Measurements from ENCODE around the gene SPACDR. TPM values are rescaled to one million over a fixed set of nuclear protein-coding genes. Genes with fewer than 3 reads are reported as not detected.

SPACDR gene
- total and polyA plus RNA-seq, 9 of the 15 experiments (the other 6 are each of a cell fraction or from before 2014, with no cell fraction given): 0.07 to 0.55 (median 0.14) TPM; not detected in 1

- TF ChIP-seq ZNF740 (CRISPR knock-in tag; IDR thresholded peaks at IDR 0.05): no peak
- TF ChIP-seq ZNF740 (tag; IDR thresholded peaks at IDR 0.05): no peak
- TF ChIP-seq ZNF449 (CRISPR knock-in tag; IDR thresholded peaks at IDR 0.05): no peak
- TF ChIP-seq ZNF436 (CRISPR knock-in tag; IDR thresholded peaks at IDR 0.05): no peak
- TF ChIP-seq ZC3H8 (IDR thresholded peaks at IDR 0.05): no peak
- TF ChIP-seq TSHZ1 (CRISPR knock-in tag; IDR thresholded peaks at IDR 0.05): no peak
- TF ChIP-seq ZNF79 (CRISPR knock-in tag; IDR thresholded peaks at IDR 0.05; ENCODE audit: low read depth): no peak
- no peak for TF ChIP-seq MTA2 (IDR thresholded peaks at IDR 0.05; ENCODE audit: low read depth)
- TF ChIP-seq NCOA2 (IDR thresholded peaks at IDR 0.05; ENCODE audit: partially characterized antibody in 2 of 2): no peak
- TF ChIP-seq MLLT1 (IDR thresholded peaks at IDR 0.05): peak in 1 of 2 experiments; percentile 97; a peak in 2 of 4 replicates
- peak; percentile 33 to 68; a peak in 3 of 4 replicates for TF ChIP-seq RCOR1 (IDR thresholded peaks at IDR 0.05; ENCODE audit: borderline replicate concordance in 1 of 2, low read depth in 2 of 2, low read length in 2 of 2)
- no peak for TF ChIP-seq CTBP1 (IDR thresholded peaks at IDR 0.05; ENCODE audit: borderline replicate concordance)
- TF ChIP-seq HLTF (IDR thresholded peaks at IDR 0.05): no peak
- no peak for TF ChIP-seq HDAC8 (tag; IDR thresholded peaks at IDR 0.05)
- no peak for TF ChIP-seq CEBPG (CRISPR knock-in tag; IDR thresholded peaks at IDR 0.05)
- TF ChIP-seq CEBPG (tag; conservative IDR thresholded peaks at IDR 0.05 in 1 of 2, IDR thresholded peaks at IDR 0.05 in 1 of 2): no peak
- TF ChIP-seq ZNF121 (CRISPR knock-in tag; conservative IDR thresholded peaks at IDR 0.05): no peak
- TF ChIP-seq IFI16 (CRISPR knock-in tag; IDR thresholded peaks at IDR 0.05): no peak
- no peak for TF ChIP-seq CHD1 (IDR thresholded peaks at IDR 0.05; ENCODE audit: low read length)
- TF ChIP-seq ADNP (tag; IDR thresholded peaks at IDR 0.05): peak; percentile 83
- no peak for TF ChIP-seq STAT5B (CRISPR knock-in tag; IDR thresholded peaks at IDR 0.05)
- no peak for TF ChIP-seq SNRNP70 (optimal IDR thresholded peaks at IDR 0.05; ENCODE audit: low read depth, low read length)
- no peak for TF ChIP-seq ZNF41 (CRISPR knock-in tag; conservative IDR thresholded peaks at IDR 0.05)
Measured at GRCh38 chr7:100504887-100505611, 41.0 kb upstream of the SPACDR start (continued).

Measured in K562 (cell line).